Breast epithelium (tissue), 4 donors: ENCODE data around the gene RPL4. TPM values are rescaled to one million over a fixed set of nuclear protein-coding genes. Genes with fewer than 3 reads are reported as not detected.
"Not testable (repeated sequence)": the region's sequence is repeated elsewhere in the genome, so short reads cannot be mapped to it uniquely, and the experiment has no call there.

Experiments
- DNase-seq, 2 donors: peaks; one replicate each; pipeline ENCODE4 v3.0.0-alpha.2; 2019; ENCODE audit warnings: low spot score in 2 of 2
- H3K27ac ChIP-seq, 2 donors: fragments of 200-600 bp; sonication (generic) in 1 of 2; one replicate each; pipeline ENCODE4 v1.5.1; 2016 to 2019; ENCODE audit warnings: mild to moderate bottlenecking in 1 of 2
- H3K27me3 ChIP-seq, 2 donors: fragments of 200-600 bp; sonication (generic) in 1 of 2; one replicate each; pipeline versions ENCODE4 v1.5.1 to v1.6.0; 2017 to 2019; ENCODE audit warnings: control low read depth in 1 of 2, mild to moderate bottlenecking in 1 of 2
- H3K36me3 ChIP-seq: fragments of 200-600 bp; one replicate; pipeline ENCODE4 v1.5.1; 2019
- H3K4me1 ChIP-seq, 2 donors: fragments of 200-600 bp; sonication (generic); one replicate each; pipeline ENCODE4 v1.5.1; 2016 to 2019; ENCODE audit warnings: control low read depth in 1 of 2
- H3K4me3 ChIP-seq, 3 donors: fragments of 200-600 bp; sonication (generic); 1 replicate in 2 of 3; 2 replicates in 1 of 3; pipeline ENCODE4 v1.5.1; 2016 to 2019; ENCODE audit warnings: mild to moderate bottlenecking in 3 of 3, moderate library complexity in 2 of 3
- H3K9me3 ChIP-seq, 2 donors: fragments of 200-600 bp; sonication (generic) in 1 of 2; one replicate each; pipeline ENCODE4 v1.5.1; 2016 to 2019; ENCODE audit warnings: control low read depth in 1 of 2
- POLR2A ChIP-seq: fragments of 450-650 bp; IDR thresholded peaks from one replicate; pipeline ENCODE4 v1.6.1; 2016; ENCODE audit warnings: antibody characterized with exemption, mild to moderate bottlenecking, moderate library complexity
- POLR2AphosphoS5 ChIP-seq, 3 donors: sonication (generic); formaldehyde crosslinking; IDR thresholded peaks; one replicate each; pipeline ENCODE4 v1.6.1; 2017; ENCODE audit warnings: antibody characterized with exemption in 3 of 3
- intact Hi-C: fragments of 100-400 bp; cut with DNase I; formaldehyde crosslinking; loops from one replicate; pipeline ENCODE4 v1.15.1; 2023; ENCODE audit warnings: low total_unique reads
- total RNA-seq, 3 donors: library from RNA; depleted of rRNA; stranded (reverse); fragments of >200 nt; gene quantifications; one replicate each; pipeline ENCODE4 v1.1.0, GENCODE V29; 2016
- TF ChIP-seq, protein P1 (sequence below), 3 donors: fragments of 450-650 bp; IDR thresholded peaks; one replicate each; pipeline ENCODE4 v1.5.1; 2016 to 2017; ENCODE audit warnings: antibody characterized with exemption in 3 of 3, mild to moderate bottlenecking in 3 of 3, moderate library complexity in 3 of 3

The RPL4 gene
- total RNA-seq, 3 donors from 2014 or later = 3,770 to 3,861 (median 3,828) TPM

DNA sequence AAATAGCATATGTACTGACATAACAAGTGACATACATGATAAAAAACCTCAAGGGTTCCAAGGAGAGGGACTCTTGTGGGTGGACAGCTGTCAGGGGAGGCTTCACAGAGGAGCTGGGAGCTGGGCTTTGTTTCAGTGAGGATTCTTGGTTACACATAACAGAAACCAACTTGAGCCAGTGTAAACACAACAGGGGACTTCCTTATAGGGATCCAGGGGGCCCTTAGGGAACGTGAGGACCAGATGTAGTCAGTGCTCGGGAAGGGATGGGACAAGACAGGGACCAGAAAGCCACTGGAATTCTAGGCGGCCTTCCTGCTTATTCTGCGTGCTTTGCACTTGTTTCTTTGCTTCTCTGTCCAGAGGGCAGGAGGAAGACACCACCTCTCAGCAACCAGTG is 42.0 kb downstream of the RPL4 start:
- Histone ChIP-seq H3K36me3 (no peaks in the 10 kb centered on the region), H3K4me3 (no peak overlapping the region), H3K4me1 (no peaks in the 10 kb centered on the region), H3K9me3 (no peaks in the 10 kb centered on the region), H3K27me3 (no peaks in the 10 kb centered on the region), H3K27ac (no peak overlapping the region)
- TF ChIP-seq POLR2A = no peak
- TF ChIP-seq POLR2AphosphoS5 (IDR thresholded peaks at IDR 0.05) = no peak
- TF ChIP-seq, protein P1, sequence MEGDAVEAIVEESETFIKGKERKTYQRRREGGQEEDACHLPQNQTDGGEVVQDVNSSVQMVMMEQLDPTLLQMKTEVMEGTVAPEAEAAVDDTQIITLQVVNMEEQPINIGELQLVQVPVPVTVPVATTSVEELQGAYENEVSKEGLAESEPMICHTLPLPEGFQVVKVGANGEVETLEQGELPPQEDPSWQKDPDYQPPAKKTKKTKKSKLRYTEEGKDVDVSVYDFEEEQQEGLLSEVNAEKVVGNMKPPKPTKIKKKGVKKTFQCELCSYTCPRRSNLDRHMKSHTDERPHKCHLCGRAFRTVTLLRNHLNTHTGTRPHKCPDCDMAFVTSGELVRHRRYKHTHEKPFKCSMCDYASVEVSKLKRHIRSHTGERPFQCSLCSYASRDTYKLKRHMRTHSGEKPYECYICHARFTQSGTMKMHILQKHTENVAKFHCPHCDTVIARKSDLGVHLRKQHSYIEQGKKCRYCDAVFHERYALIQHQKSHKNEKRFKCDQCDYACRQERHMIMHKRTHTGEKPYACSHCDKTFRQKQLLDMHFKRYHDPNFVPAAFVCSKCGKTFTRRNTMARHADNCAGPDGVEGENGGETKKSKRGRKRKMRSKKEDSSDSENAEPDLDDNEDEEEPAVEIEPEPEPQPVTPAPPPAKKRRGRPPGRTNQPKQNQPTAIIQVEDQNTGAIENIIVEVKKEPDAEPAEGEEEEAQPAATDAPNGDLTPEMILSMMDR (IDR thresholded peaks at IDR 0.05) = no peak
- DNase-seq = no peak
- intact Hi-C loops = no loop called here

DNA sequence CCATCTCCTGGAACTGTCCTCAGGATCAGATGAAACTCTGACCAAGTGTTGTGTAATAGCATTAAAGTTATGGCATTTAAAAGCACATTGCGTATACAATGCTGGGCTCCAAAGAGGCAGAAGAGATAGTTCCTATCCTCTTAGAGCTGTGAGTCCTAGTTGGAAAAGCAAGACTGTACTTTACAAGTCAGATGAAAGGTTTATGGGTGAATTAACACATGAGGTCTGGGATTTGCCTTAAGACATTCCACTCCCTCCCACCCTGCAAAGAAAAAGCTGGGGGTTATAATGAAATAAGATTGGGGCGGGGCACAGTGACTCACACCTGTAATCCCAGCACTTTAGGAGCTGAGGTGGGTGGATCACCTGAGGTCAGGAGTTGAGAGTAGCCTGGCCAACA is 42.7 kb downstream of the RPL4 start:
- H3K9me3 ChIP-seq = no peaks in the 10 kb centered on the region
- H3K4me3 ChIP-seq = no peak overlapping the region
- no peak for DNase-seq
- no peaks in the 10 kb centered on the region for H3K27me3 ChIP-seq
- H3K36me3 ChIP-seq = no peaks in the 10 kb centered on the region
- no peak overlapping the region for H3K27ac ChIP-seq
- TF ChIP-seq, protein P1 (IDR thresholded peaks at IDR 0.05) = no peak
- TF ChIP-seq POLR2A (no peak), POLR2AphosphoS5 (IDR thresholded peaks at IDR 0.05) (no peak)
- H3K4me1 ChIP-seq = no peaks in the 10 kb centered on the region
- intact Hi-C loops = no loop called here

DNA sequence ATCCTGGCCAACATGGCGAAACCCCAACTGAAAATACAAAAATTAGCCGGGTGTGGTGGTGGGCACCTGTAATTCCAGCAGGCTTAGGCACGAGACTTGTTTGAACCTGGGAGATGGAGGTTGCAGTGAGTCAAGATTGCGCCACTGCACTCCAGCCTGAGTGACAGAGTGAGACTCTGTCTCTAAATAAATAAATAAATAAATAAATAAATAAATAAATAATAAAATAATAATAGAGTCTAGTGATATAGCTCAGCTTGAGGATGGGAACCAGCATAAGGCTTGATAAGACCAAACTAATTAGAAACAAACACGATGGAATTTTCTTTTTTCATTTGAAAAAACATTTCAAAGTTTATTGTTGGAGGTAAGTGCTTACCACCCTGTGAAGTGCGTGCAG is 43.4 kb downstream of the RPL4 start:
- intact Hi-C loops, H3K36me3 ChIP-seq, H3K9me3 ChIP-seq, H3K27me3 ChIP-seq, H3K4me1 ChIP-seq, DNase-seq, H3K4me3 ChIP-seq, H3K27ac ChIP-seq: not testable (repeated sequence)

DNA sequence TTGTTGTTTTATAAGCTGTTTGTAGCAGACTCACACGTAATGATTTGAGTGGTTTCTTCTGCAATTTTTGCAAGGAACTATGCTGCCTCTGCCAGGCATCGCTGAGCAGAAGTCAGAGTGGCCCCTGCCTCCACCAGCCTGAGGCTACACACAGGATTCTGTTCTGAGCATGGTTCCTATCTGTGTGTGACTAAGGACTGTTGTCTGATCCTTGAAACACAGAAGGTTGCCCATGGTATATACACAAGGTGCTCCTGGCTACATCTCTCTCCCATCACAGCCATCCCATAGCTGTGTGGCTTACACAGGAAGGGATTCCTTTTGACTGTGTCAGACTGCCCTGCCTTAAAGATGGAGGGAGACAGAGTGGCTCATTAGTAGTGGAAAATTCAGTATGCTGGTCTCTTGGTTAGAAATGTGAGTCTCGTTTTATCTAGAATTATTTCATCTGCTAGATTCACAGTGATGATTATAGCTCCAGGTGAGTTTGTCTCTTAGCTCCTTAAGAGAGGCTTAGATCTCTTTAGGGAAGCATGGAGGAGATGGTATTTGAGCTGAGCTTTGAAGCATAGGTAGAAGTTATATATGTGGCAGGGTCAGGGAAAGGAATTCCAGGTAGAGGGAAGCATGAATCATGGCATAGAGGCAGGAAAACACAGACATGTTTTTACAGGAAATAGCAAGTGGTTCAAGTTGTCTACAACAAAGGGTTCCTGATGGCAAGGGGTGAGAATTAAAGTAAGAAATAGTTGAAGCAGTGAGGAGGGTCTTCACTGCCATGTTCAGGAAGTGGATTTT is 44.6 kb downstream of the RPL4 start:
- H3K27ac ChIP-seq = no peak overlapping the region
- TF ChIP-seq POLR2AphosphoS5 (IDR thresholded peaks at IDR 0.05) (no peak), POLR2A (no peak)
- TF ChIP-seq, protein P1 (IDR thresholded peaks at IDR 0.05) = no peak
- H3K4me3 ChIP-seq = no peak overlapping the region
- no peaks in the 10 kb centered on the region for H3K4me1 ChIP-seq
- DNase-seq = no peak
- intact Hi-C loops = loop anchor here (2.0 kb wide), 1 partner anchor 47 kb away; no protein-coding TSS in a partner anchor
- H3K27me3 ChIP-seq = no peaks in the 10 kb centered on the region
- no peaks in the 10 kb centered on the region for H3K9me3 ChIP-seq
- no peaks in the 10 kb centered on the region for H3K36me3 ChIP-seq

DNA sequence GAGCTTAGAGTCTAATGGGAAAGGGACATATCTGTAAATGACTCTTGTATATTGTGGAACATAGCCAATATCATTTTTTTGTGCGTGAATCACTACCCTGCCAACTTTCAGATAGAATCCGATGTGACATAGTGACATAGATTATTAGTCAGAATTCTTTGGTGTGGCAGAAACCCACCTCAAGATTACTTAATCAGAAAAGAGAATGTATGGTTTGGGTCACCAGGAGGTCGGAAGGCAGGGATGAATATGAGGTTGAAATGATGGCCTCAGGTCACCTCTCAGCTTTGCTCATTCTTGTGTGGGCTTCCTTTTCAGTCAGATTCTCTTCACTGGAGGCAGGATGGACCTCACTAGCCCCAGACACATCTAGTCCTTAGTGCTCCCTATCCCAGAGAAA is 48.4 kb downstream of the RPL4 start:
- TF ChIP-seq POLR2A = no peak
- TF ChIP-seq, protein P1 (IDR thresholded peaks at IDR 0.05) = no peak
- no peak for TF ChIP-seq POLR2AphosphoS5 (IDR thresholded peaks at IDR 0.05)
- Histone ChIP-seq H3K27ac (no peak overlapping the region), H3K36me3 (no peaks in the 10 kb centered on the region), H3K9me3 (no peaks in the 10 kb centered on the region), H3K27me3 (no peaks in the 10 kb centered on the region), H3K4me3 (no peak overlapping the region), H3K4me1 (no peaks in the 10 kb centered on the region)
- DNase-seq = no peak
- intact Hi-C loops = no loop called here
